Lower leg skin (tissue), 4 donors: ENCODE measurements around the gene NR3C2. TPM values are rescaled to one million over a fixed set of nuclear protein-coding genes. Genes with fewer than 3 reads are reported as not detected.

Experiments
- DNase-seq, 2 donors: peaks; one replicate each; pipeline ENCODE4 v3.0.0-alpha.2; 2019; ENCODE audit warnings: low spot score in 2 of 2
- H3K4me3 ChIP-seq: fragments of 200-600 bp; sonication (generic); 2 replicates; pipeline ENCODE4 v1.5.1; 2017; ENCODE audit warnings: mild to moderate bottlenecking, low read depth; ENCODE audit not compliant: poor library complexity, severe bottlenecking
- CTCF ChIP-seq, 3 donors: fragments of 450-650 bp; IDR thresholded peaks; one replicate each; pipeline ENCODE4 v1.5.1; 2016; ENCODE audit warnings: antibody characterized with exemption in 3 of 3, mild to moderate bottlenecking in 3 of 3, moderate library complexity in 2 of 3
- POLR2A ChIP-seq, 2 donors: fragments of 450-650 bp; IDR thresholded peaks; one replicate each; pipeline ENCODE4 v1.6.1; 2016 to 2017; ENCODE audit warnings: antibody characterized with exemption in 2 of 2, mild to moderate bottlenecking in 1 of 2, moderate library complexity in 1 of 2
- WGBS, 2 donors: methylation state at CpG; one replicate each; pipeline ENCODE4 v1.1.5; 2018; 5-methylcytosine and 5-hydroxymethylcytosine counted together
- intact Hi-C: fragments of 100-400 bp; cut with DNase I; formaldehyde crosslinking; loops from one replicate; pipeline ENCODE4 v1.15.0; 2023; ENCODE audit warnings: low total_unique reads
- total RNA-seq, 4 donors: library from RNA; depleted of rRNA; stranded (reverse); fragments of >200 nt; gene quantifications; one replicate each; pipeline ENCODE4 v1.1.0, GENCODE V29; 2016

The NR3C2 gene
- total RNA-seq, 4 donors from 2014 or later, result 9.7 to 21.3 (median 10.6) TPM

GRCh38 chr4:148253768-148254167 is 188.4 kb downstream of the NR3C2 start:
- WGBS, 2 donors, result 93 to 97% methylated on average over 4 of the region's 4 CpGs
- no peak for DNase-seq
- H3K4me3 ChIP-seq, result no peak overlapping the region
- intact Hi-C loops, result no loop called here
- TF ChIP-seq CTCF (IDR thresholded peaks at IDR 0.05) (no peak), POLR2A (IDR thresholded peaks at IDR 0.05) (no peak)

- no peak for DNase-seq
- H3K4me3 ChIP-seq, result no peak overlapping the region
- WGBS, 2 donors, result 78 to 80% methylated on average over 4 of the region's 4 CpGs
- TF ChIP-seq CTCF (IDR thresholded peaks at IDR 0.05) (no peak), POLR2A (IDR thresholded peaks at IDR 0.05) (no peak)
- intact Hi-C loops, result no loop called here
These were observed 193.4 kb downstream of the NR3C2 start for GRCh38 chr4:148248824-148249223.

GRCh38 chr4:148245015-148245414 is 197.2 kb downstream of the NR3C2 start:
- no peak for DNase-seq
- intact Hi-C loops, result no loop called here
- H3K4me3 ChIP-seq, result no peak overlapping the region
- TF ChIP-seq POLR2A (IDR thresholded peaks at IDR 0.05), result no peak
- TF ChIP-seq CTCF (IDR thresholded peaks at IDR 0.05), result no peak
- WGBS, 2 donors, result 47 to 53% methylated on average over 3 of the region's 3 CpGs

GRCh38 chr4:148243837-148244236 is 198.4 kb downstream of the NR3C2 start:
- no peak for TF ChIP-seq POLR2A (IDR thresholded peaks at IDR 0.05)
- no peak for TF ChIP-seq CTCF (IDR thresholded peaks at IDR 0.05)
- DNase-seq, result no peak
- WGBS, 2 donors, result 76 to 80% methylated on average over 6 of the region's 6 CpGs
- intact Hi-C loops, result no loop called here
- H3K4me3 ChIP-seq, result no peak overlapping the region

- DNase-seq, result no peak
- 75 to 84% methylated on average over 4 of the region's 4 CpGs for WGBS, 2 donors
- intact Hi-C loops, result no loop called here
- TF ChIP-seq CTCF (IDR thresholded peaks at IDR 0.05), result no peak
- TF ChIP-seq POLR2A (IDR thresholded peaks at IDR 0.05), result no peak
- H3K4me3 ChIP-seq, result no peak overlapping the region
These were observed 202.0 kb downstream of the NR3C2 start for GRCh38 chr4:148240241-148240640.

- 87% methylated on average over 5 of the region's 5 CpGs for WGBS, 2 donors
- intact Hi-C loops, result no loop called here
- H3K4me3 ChIP-seq, result no peak overlapping the region
- TF ChIP-seq POLR2A (IDR thresholded peaks at IDR 0.05) (no peak), CTCF (IDR thresholded peaks at IDR 0.05) (no peak)
- no peak for DNase-seq
These were observed 202.7 kb downstream of the NR3C2 start for GRCh38 chr4:148239494-148239985.
